Smooth muscle cell (in vitro differentiated cells): Measurements from ENCODE around the gene MTPN. TPM values are rescaled to one million over a fixed set of nuclear protein-coding genes. Genes with fewer than 3 reads are reported as not detected.

ENCODE experiments used
- DNase-seq: peaks from one replicate; lab custom pipeline; 2025; ENCODE audit not compliant: unreplicated experiment; lab: John Stamatoyannopoulos, UW
- H2AFZ ChIP-seq: fragments of 200-600 bp; sonication (generic); 2 replicates; pipeline ENCODE4 v1.6.0; 2016; ENCODE audit warnings: antibody characterized with exemption, low read depth, mild to moderate bottlenecking
- H3F3A ChIP-seq: fragments of 200-600 bp; sonication (generic); 2 replicates; pipeline ENCODE4 v1.6.0; 2017; ENCODE audit warnings: antibody characterized with exemption, low read depth
- H3K27ac ChIP-seq: fragments of 200-600 bp; sonication (generic); 2 replicates; pipeline ENCODE4 v1.5.1; 2016; ENCODE audit warnings: low read depth, mild to moderate bottlenecking
- H3K27me3 ChIP-seq: fragments of 200-600 bp; sonication (generic); 2 replicates; pipeline ENCODE4 v1.6.1; 2016; ENCODE audit warnings: low read depth, mild to moderate bottlenecking
- H3K36me3 ChIP-seq: fragments of 200-600 bp; sonication (generic); 2 replicates; pipeline ENCODE4 v1.5.1; 2016; ENCODE audit warnings: low read depth
- H3K4me1 ChIP-seq: fragments of 200-600 bp; sonication (generic); 2 replicates; pipeline ENCODE4 v1.5.1; 2016; ENCODE audit warnings: low read depth
- H3K4me2 ChIP-seq: fragments of 200-600 bp; sonication (generic); 2 replicates; pipeline ENCODE4 v1.6.0; 2016; ENCODE audit warnings: mild to moderate bottlenecking
- H3K4me3 ChIP-seq: fragments of 200-600 bp; sonication (generic); 2 replicates; pipeline ENCODE4 v1.5.1; 2016; ENCODE audit warnings: mild to moderate bottlenecking
- H3K79me2 ChIP-seq: fragments of 200-600 bp; sonication (generic); 2 replicates; pipeline ENCODE4 v1.6.0; 2016; ENCODE audit warnings: low read depth, mild to moderate bottlenecking
- H3K9ac ChIP-seq: fragments of 200-600 bp; sonication (generic); 2 replicates; pipeline ENCODE4 v1.6.0; 2016; ENCODE audit warnings: low read depth
- H3K9me3 ChIP-seq: fragments of 200-600 bp; sonication (generic); replicated peaks from 2 replicates; pipeline ENCODE4 v1.5.1; 2016; ENCODE audit warnings: low read depth
- H4K20me1 ChIP-seq: fragments of 200-600 bp; sonication (generic); 2 replicates; pipeline ENCODE4 v1.6.0; 2016; ENCODE audit warnings: low read depth
- CTCF ChIP-seq: fragments of 200-600 bp; sonication (generic); IDR thresholded peaks from 2 replicates; pipeline ENCODE4 v1.5.1; 2017; ENCODE audit warnings: borderline replicate concordance, mild to moderate bottlenecking, antibody characterized with exemption; ENCODE audit not compliant: insufficient read depth, poor library complexity, severe bottlenecking
- whole genome bisulfite sequencing: methylation state at CpG from one replicate; pipeline ENCODE4 v1.1.7; 2016; ENCODE audit warnings: low lambda C conversion rate; 5-methylcytosine and 5-hydroxymethylcytosine counted together
- polyA plus RNA-seq: library from polyadenylated mRNA; unstranded; fragments of >200 nt; fragmentation: Nextera tagmentation; extraction: Ambion mirVana; gene quantifications from 2 replicates; pipeline ENCODE4 v1.2.1, GENCODE V29; 2016
- total RNA-seq: library from RNA; depleted of rRNA; stranded (reverse); fragments of >200 nt; gene quantifications from 2 replicates; pipeline ENCODE4 v1.2.3, GENCODE V29; 2014

The MTPN gene
- total and polyA plus RNA-seq, 2 experiments from 2014 or later: 36.4 to 138 TPM

DNA sequence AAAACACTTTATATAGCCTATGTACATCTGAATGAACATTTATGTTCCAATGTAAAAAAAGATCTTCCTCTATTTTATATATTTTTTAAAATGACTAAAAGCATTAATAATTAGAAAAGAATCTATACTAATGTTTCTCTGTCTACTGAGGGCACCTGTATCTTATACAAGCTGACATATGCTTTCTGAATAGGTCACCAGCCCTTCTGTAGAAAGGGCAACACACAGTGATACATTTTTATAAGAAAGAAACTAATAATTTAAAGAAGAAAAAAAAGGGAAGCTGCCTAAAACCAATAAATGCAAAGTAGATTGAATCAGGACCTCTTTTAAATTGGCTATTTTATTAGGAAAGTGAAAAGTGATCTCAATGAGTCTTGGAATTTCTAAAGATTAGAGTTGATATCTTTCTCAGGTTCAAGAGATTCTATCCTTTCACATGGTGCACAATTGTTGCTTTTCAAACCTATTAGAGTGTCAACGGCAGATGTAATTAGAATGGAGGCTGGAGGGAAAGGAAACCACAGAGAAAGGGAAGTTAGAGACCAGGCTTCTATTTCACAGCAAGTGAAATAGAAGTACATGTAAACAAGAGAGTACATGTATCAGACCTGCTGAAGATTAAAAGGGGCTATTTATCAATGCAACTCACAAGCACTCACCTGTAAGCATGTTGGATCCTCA, 6.3 kb downstream of the MTPN start:
- Histone ChIP-seq H3K9me3 (no peaks in the 10 kb centered on the region), H2AFZ (no peak overlapping the region), H3K79me2 (peaks cover 98% of the 10 kb centered on the region), H3K36me3 (peaks cover 4% of the 10 kb centered on the region), H3K4me2 (no peak overlapping the region), H3F3A (no peaks in the 10 kb centered on the region), H4K20me1 (peaks cover 92% of the 10 kb centered on the region), H3K27ac (no peak overlapping the region), H3K9ac (no peak overlapping the region), H3K27me3 (no peaks in the 10 kb centered on the region), H3K4me1 (peaks cover 7% of the 10 kb centered on the region), H3K4me3 (no peak overlapping the region)
- TF ChIP-seq CTCF: no peak
- whole genome bisulfite sequencing: 90% methylated on average over 1 of the region's 1 CpG
- DNase-seq: no peak

DNA sequence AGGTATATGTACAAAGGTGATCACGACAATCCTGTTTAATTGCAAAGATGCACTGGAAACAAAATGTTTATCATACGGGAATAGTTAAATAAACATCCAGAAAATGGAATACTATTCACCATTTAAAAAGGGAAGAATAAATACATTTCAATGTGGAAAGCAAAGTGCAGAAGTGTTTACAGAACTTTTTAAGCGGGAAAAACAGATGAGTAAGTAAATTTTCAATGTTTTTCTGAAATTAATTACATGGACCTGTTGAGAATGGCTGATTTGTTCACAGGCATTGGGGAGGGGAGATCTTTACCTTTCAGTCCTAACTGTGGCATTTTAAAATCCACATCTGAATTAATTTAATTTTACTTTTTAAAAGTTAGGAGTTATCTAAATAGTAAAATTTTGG, 7.1 kb downstream of the MTPN start:
- H4K20me1 ChIP-seq: peaks cover 91% of the 10 kb centered on the region
- H3K27ac ChIP-seq: no peak overlapping the region
- H3K9ac ChIP-seq: no peak overlapping the region
- H3K9me3 ChIP-seq: no peaks in the 10 kb centered on the region
- no peaks in the 10 kb centered on the region for H3K27me3 ChIP-seq
- peaks cover 98% of the 10 kb centered on the region for H3K79me2 ChIP-seq
- WGBS: 98% methylated on average over 3 of the region's 3 CpGs
- no peak overlapping the region for H3K4me2 ChIP-seq
- no peaks in the 10 kb centered on the region for H3F3A ChIP-seq
- H3K36me3 ChIP-seq: peaks cover 4% of the 10 kb centered on the region
- TF ChIP-seq CTCF: no peak
- H3K4me1 ChIP-seq: no peaks in the 10 kb centered on the region
- H2AFZ ChIP-seq: no peak overlapping the region
- H3K4me3 ChIP-seq: no peak overlapping the region
- no peak for DNase-seq

DNA sequence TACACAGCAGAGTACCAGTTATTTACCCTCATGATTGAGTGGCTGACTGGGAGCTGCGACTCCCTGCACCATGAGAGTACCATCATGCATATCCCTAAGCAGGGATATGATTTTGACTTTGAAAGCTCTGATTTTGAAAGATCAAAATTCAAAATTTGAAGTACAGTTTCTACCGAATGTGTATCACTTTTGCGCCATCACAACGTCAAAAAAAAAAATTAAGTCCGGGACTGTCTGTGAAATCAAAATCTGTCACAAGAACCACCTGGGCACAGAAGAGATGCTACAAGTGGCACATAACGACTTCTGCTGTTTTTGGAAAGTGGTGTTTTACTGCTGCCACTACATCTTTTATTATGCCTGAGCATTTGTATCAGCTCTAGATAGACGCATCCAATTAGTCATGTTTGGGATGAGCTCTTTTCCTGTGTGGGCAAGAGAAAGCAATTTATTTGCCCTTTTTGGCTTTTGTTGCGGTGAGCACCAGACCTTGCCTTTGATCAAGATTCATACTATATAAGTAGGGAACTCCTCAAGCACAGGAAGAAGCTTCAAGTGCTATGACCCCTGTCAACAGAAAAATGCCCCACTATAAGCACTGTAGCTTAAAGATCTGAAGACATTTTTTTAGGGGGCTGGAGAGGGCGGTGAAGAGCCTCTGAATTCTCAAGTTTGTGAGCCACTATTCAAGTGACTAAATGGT, 10.7 kb downstream of the MTPN start:
- no peak for DNase-seq
- WGBS: 79% methylated on average over 9 of the region's 9 CpGs
- no peak overlapping the region for H3K4me3 ChIP-seq
- H3K27ac ChIP-seq: no peak overlapping the region
- H3K9ac ChIP-seq: no peak overlapping the region
- H3K27me3 ChIP-seq: no peaks in the 10 kb centered on the region
- peaks cover 93% of the 10 kb centered on the region for H4K20me1 ChIP-seq
- peaks cover 98% of the 10 kb centered on the region for H3K79me2 ChIP-seq
- peaks cover 4% of the 10 kb centered on the region for H3K36me3 ChIP-seq
- H3K9me3 ChIP-seq: no peaks in the 10 kb centered on the region
- TF ChIP-seq CTCF: no peak
- H3K4me1 ChIP-seq: peaks cover 6% of the 10 kb centered on the region
- no peaks in the 10 kb centered on the region for H3F3A ChIP-seq
- H2AFZ ChIP-seq: no peak overlapping the region
- no peak overlapping the region for H3K4me2 ChIP-seq

GRCh38 chr7:135965602-135966001, 11.6 kb downstream of the MTPN start:
- no peak overlapping the region for H3K27ac ChIP-seq
- peaks cover 93% of the 10 kb centered on the region for H4K20me1 ChIP-seq
- 96% methylated on average over 1 of the region's 1 CpG for WGBS
- peaks cover 6% of the 10 kb centered on the region for H3K4me1 ChIP-seq
- no peak overlapping the region for H3K9ac ChIP-seq
- H2AFZ ChIP-seq: no peak overlapping the region
- no peaks in the 10 kb centered on the region for H3F3A ChIP-seq
- H3K4me2 ChIP-seq: no peak overlapping the region
- DNase-seq: no peak
- no peaks in the 10 kb centered on the region for H3K27me3 ChIP-seq
- H3K79me2 ChIP-seq: peaks cover 98% of the 10 kb centered on the region
- no peaks in the 10 kb centered on the region for H3K9me3 ChIP-seq
- TF ChIP-seq CTCF: no peak
- H3K36me3 ChIP-seq: peaks cover 4% of the 10 kb centered on the region
- H3K4me3 ChIP-seq: no peak overlapping the region
